Adipocyte (in vitro differentiated cells): ENCODE data around the gene ASAP3.

ENCODE experiments used
- DNase-seq: peaks from one replicate; pipeline ENCODE4 v3.0.0-alpha.2; 2015; ENCODE audit warnings: low read depth
- H3K27me3 ChIP-seq: replicated peaks from 2 replicates; pipeline ENCODE4 v1.7.0; 2013; ENCODE audit warnings: mild to moderate bottlenecking, low read length, moderate library complexity; ENCODE audit not compliant: control insufficient read depth, insufficient read depth
- H3K36me3 ChIP-seq: 2 replicates; pipeline ENCODE4 v1.7.0; 2013; ENCODE audit warnings: low read length, mild to moderate bottlenecking, moderate library complexity; ENCODE audit not compliant: control insufficient read depth, insufficient read depth, severe bottlenecking
- H3K4me1 ChIP-seq: 2 replicates; pipeline ENCODE4 v1.7.0; 2013; ENCODE audit warnings: mild to moderate bottlenecking, low read length, moderate library complexity; ENCODE audit not compliant: control insufficient read depth, insufficient read depth
- H3K4me3 ChIP-seq: 2 replicates; pipeline ENCODE4 v1.7.0; 2013; ENCODE audit warnings: mild to moderate bottlenecking, low read length, moderate library complexity
- H3K9ac ChIP-seq: 2 replicates; pipeline ENCODE4 v1.7.0; 2013; ENCODE audit warnings: mild to moderate bottlenecking, low read length, moderate library complexity
- H3K9me3 ChIP-seq: 2 replicates; pipeline ENCODE4 v1.7.0; 2013; ENCODE audit warnings: mild to moderate bottlenecking, low read length, moderate library complexity; ENCODE audit not compliant: control insufficient read depth

Gene ASAP3

DNA sequence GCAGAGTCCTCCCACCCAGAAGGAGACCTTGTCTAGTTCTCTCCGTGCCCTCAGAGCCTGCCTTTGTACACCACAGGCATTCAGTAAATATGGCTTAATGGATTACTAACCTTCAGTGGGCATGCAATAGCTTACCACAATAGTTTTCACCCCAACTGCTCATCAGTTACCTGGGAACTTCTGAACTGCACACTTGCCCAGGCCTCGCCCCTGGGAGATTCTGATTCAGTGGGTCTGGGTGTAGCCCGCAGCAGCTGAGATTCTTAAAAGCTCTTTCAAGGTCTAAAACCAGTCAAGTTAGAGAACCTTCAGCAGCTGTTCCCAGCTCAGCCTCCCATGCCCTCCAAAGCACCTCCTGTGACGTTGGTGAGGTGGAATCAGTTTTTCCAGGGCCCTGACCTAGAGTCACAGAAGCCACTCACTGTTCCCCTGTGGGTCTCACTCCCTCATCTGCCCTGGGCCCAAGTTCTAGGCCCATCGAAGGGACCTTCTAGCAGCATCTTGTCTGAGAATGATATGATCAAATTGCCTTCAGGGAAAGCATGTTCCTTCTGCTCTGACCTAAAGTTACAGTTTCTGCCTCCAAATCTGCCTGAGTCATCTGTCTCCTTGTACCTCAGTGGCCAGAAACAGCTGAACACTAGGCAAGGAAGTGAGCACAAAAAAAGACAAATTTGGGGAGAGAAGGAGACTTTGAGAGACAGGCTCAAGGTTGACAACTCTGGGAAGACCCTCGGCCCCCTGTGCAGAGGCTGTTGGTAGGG lies 10.8 kb downstream of the ASAP3 start:
- no peak overlapping the region for H3K4me3 ChIP-seq
- peaks cover 82% of the 10 kb centered on the region for H3K4me1 ChIP-seq
- no peaks in the 10 kb centered on the region for H3K9me3 ChIP-seq
- H3K9ac ChIP-seq, result peak overlapping the region; percentile 37
- no peaks in the 10 kb centered on the region for H3K36me3 ChIP-seq
- peak; percentile 71 for DNase-seq
- no peaks in the 10 kb centered on the region for H3K27me3 ChIP-seq

DNA sequence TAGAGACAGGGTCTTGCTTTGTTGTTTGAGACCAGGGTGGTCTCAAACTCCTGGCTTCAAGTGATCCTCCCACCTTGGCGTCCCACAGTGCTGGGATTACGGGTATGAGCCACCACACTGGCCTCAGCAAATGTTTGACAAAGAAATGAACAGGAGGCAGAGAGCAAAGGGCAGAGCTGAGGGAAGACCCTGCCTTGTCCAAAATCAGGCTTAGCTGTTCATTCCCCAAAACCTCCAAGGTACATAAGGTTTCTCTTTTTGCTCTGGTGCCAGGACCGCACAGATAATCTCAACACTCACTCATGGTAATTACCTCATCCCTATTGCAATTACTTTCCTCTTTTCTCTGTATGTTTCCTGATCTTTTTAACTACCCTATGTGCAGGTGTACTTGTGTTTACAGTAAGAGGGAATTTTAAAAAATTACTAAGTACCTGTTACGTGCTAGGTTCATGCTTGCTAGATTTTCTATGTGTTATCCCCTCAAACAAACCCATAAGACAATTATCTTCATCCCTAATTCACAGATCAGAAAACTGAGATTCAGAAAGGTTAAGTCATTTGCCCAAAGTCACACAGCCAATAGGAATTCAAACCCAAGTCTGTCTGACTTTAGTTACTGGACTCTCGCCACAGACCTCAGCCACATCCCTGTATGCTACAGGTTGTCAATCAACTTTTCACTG lies 11.5 kb downstream of the ASAP3 start:
- Histone ChIP-seq H3K4me3 (no peak overlapping the region), H3K9me3 (no peaks in the 10 kb centered on the region), H3K9ac (peak overlapping the region; percentile 37), H3K4me1 (peaks cover 85% of the 10 kb centered on the region), H3K27me3 (no peaks in the 10 kb centered on the region), H3K36me3 (no peaks in the 10 kb centered on the region)
- no peak for DNase-seq

DNA sequence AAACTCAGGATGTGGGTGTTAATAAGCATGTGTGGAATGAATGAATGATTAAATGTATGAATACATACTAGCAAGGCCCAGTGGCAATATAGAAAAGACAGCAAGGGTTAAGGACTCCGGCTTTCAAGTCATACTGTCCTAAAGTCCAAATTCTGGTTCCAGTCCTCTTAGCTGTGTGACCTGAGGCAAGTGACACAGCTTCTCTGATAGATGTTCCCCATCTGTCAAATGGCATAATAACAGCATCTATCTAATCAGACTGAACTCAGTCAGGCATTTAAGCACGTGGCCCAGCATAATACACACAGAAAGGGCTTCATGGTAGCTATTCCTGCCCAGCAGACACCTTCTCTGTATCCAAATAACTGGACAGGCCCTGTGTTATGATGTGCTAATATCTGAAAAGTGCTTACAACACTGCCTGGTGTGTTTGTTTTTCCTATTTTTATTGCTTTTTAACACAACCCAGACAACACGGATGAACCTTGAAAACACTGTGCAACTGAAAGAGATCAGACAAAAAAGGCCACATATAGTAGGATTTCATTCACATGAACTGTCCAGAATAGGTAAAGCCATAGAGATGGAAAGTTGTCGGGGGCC lies 12.4 kb downstream of the ASAP3 start:
- H3K36me3 ChIP-seq, result no peaks in the 10 kb centered on the region
- no peak overlapping the region for H3K4me3 ChIP-seq
- H3K9ac ChIP-seq, result peak overlapping the region; percentile 36
- H3K27me3 ChIP-seq, result no peaks in the 10 kb centered on the region
- peaks cover 81% of the 10 kb centered on the region for H3K4me1 ChIP-seq
- no peak for DNase-seq
- no peaks in the 10 kb centered on the region for H3K9me3 ChIP-seq

DNA sequence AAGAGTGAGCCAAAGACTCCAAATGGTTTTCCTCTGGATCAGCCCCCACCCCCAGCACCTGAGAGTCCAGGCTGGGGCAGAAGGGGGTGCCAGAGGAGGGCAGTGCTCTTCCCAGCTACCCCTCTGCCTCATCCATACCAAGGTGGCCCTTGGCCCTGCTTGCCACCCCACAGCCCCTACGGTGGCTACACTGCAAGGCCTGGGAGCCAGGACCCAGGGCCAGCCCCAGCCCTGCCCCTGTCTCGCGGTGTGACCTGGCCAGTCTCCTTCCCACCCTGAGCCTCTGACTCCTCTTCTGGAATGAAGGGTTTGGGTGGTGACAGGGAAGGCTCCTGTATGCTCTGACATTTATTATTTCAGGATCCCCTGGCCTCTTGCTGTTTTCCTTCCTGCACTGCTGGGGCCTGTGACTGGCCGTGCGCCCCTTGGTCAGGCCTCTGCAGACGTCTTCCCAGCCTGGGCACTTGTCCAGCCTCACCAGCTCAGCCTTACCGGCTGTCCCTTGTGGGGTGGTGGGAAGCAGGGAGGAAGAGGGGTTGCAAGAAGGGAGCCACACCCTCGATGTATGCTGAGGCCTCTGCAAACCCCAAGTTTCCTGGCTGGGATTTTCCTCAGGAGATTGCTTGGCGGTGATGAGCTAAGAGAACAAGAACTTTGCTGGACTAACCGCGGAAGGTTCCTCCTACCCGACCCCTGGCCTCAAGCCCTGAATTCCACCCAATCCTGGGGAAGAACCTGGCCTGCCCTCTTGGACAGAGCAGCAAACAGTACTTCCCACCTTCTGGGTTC lies 13.5 kb downstream of the ASAP3 start:
- Histone ChIP-seq H3K27me3 (no peaks in the 10 kb centered on the region), H3K9ac (peak overlapping the region; percentile 75), H3K36me3 (no peaks in the 10 kb centered on the region), H3K4me3 (no peak overlapping the region), H3K4me1 (peaks cover 70% of the 10 kb centered on the region), H3K9me3 (no peaks in the 10 kb centered on the region)
- peak; percentile 24 for DNase-seq

DNA sequence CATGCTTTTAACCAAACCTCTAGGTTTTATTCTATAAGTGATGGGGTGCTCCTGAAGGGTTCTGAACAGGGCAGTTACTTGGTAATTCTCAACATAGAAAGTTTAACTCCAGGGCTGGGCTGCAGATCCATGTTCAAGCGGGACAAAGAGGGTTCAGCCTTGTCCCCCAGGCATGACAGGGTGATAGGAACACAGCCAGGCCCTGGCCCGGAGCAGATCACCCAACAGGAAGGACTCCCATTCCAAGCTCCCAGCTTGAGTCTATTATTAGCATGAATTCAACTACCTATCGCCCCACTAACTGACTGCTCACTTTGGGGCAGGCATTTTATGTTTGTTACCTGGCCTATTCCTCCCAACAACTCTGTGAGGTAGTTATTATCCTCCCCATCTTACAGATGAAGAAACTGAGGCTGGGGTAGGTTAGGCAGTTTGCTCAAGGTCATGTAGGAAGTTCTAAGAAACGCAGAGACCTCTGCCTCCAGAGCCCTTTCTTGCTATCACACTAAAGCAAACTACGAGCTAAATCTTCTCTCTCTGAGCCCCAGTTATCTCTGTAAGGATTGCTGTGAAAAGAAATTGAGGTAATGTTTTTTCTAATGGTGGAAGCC lies 14.5 kb downstream of the ASAP3 start:
- Histone ChIP-seq H3K9ac (peak overlapping the region; percentile 75), H3K36me3 (no peaks in the 10 kb centered on the region), H3K9me3 (no peaks in the 10 kb centered on the region), H3K4me1 (peaks cover 61% of the 10 kb centered on the region), H3K27me3 (no peaks in the 10 kb centered on the region), H3K4me3 (no peak overlapping the region)
- no peak for DNase-seq

DNA sequence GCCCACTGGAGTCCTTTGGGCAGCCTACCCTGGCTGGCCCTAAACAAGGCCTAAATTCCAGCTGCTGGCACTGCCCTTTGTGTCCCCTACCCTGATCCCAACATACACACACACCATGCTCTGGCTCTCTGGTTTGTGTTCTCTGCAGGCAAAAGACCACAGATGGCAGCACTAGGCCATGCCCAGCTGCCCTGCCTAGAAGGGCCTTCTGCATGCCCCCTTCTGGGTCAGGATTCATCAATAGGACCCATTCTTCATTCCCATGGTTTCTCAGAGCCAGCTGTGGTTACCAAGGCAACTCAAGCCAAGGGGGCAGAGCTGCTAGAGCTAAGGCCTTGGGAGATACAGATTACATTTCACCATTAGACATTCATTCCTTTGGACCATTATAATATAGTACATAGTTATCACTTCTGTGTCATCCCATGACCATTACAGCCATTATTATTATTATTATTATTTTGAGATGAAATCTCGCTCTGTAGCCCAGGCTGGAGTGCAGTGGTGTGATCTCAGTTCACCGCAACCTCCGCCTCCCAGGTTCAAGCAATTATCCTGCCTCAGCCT lies 17.5 kb downstream of the ASAP3 start:
- Histone ChIP-seq H3K27me3 (no peaks in the 10 kb centered on the region), H3K4me1 (peaks cover 44% of the 10 kb centered on the region), H3K9me3 (no peaks in the 10 kb centered on the region), H3K4me3 (no peak overlapping the region), H3K36me3 (no peaks in the 10 kb centered on the region), H3K9ac (no peak overlapping the region)
- no peak for DNase-seq

DNA sequence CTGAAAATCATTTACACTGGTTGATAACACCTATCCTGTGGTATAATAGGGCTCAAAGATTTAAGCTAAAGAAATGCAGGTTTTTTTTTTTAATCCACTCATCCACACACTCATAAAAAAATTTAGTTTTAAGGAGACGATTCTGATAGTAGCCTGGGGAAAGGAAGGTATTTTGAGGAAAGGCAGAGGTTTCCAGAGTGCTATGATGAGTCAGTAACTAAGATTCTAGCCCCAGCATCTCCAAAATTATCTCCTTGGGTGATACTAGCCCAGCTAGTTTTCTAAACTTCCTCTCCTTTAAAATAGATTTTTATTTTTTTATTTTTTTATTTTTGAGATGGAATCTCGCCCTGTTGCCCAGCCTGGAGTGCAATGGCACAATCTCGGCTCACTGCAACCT lies 20.7 kb downstream of the ASAP3 start:
- DNase-seq, result no peak

DNA sequence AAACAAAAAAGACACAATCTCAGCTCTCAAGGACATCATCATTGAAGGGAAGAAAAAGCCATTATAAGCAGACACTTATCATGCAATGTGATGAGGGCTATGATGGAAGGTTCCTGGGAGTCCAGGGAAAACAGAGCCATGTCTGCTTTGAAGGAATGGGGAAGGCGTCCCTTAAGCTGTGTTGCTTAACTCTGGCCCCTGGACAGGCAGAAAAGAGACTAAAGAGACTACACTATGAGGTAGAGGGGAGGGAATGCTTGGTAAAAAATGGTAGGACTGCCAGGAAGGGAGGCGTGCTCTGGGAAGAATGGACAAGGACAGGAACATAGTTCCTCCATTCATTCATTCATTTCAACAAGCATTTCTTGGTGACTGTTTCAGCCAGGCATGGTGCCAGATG lies 21.2 kb downstream of the ASAP3 start:
- Histone ChIP-seq H3K9me3 (no peaks in the 10 kb centered on the region), H3K36me3 (peaks cover 7% of the 10 kb centered on the region), H3K27me3 (no peaks in the 10 kb centered on the region), H3K4me1 (peaks cover 13% of the 10 kb centered on the region), H3K9ac (no peak overlapping the region), H3K4me3 (no peak overlapping the region)
- DNase-seq, result no peak

More for the DNA sequence above, 20.7 kb downstream of the ASAP3 start:
- H3K36me3 ChIP-seq, result peaks cover 5% of the 10 kb centered on the region
- H3K4me1 ChIP-seq, result peaks cover 17% of the 10 kb centered on the region
- H3K9me3 ChIP-seq, result no peaks in the 10 kb centered on the region
- no peak overlapping the region for H3K9ac ChIP-seq
- H3K4me3 ChIP-seq, result no peak overlapping the region
- H3K27me3 ChIP-seq, result no peaks in the 10 kb centered on the region

DNA sequence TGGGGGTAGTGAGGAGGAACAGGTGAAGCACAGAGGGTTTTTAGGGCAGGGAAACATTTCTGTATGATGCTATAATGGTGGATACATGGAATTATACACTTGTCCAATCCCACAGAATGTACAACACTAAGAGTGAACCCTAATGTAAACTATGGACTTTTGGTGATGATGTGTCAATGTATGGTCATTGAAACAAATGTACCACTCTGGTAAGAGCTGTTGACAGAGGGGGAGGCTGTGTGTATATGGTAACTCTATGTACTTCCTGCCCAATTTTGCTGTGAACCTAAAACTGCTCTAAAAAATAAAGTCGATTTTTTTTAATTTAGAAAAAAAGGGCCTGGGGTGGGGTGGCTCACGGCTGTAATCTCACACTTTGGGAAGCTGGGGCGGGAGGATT lies 22.9 kb downstream of the ASAP3 start:
- H3K9me3 ChIP-seq, result no peaks in the 10 kb centered on the region
- H3K4me1 ChIP-seq, result peaks cover 29% of the 10 kb centered on the region
- H3K4me3 ChIP-seq, result no peak overlapping the region
- H3K27me3 ChIP-seq, result no peaks in the 10 kb centered on the region
- peaks cover 12% of the 10 kb centered on the region for H3K36me3 ChIP-seq
- no peak overlapping the region for H3K9ac ChIP-seq
- DNase-seq, result no peak

DNA sequence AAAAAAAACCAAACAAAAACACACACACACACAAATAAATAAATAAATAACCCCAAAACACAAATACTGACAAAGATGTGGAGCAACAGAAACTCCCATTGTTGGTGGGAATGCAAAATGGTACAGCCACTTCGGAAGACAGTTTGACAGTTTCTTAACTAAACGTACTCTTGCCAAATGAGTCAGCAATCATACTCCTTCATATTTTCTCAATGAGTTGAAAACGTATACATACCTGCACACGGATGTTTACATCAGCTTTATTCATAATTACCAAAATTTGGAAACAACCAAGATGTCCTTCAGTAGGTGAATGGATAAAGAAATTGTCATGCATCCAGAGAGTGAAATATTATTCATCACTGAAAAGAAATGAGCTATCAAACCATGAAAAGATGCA lies 23.5 kb downstream of the ASAP3 start:
- Histone ChIP-seq H3K36me3 (peaks cover 18% of the 10 kb centered on the region), H3K9me3 (no peaks in the 10 kb centered on the region), H3K4me1 (peaks cover 29% of the 10 kb centered on the region), H3K9ac (no peak overlapping the region), H3K4me3 (no peak overlapping the region), H3K27me3 (no peaks in the 10 kb centered on the region)
- DNase-seq, result no peak
